HCT116 (cell line): Measurements from ENCODE around the gene BNC2. TPM values are rescaled to one million over a fixed set of nuclear protein-coding genes. Genes with fewer than 3 reads are reported as not detected.

Experiments
- ATAC-seq: fragments of 200-7000 bp; cut with Tn5 transposase; 2 replicates; pipeline ENCODE4 v1.9.1; 2020; ENCODE audit warnings: mild to moderate bottlenecking, moderate library complexity
- BruUV-seq: library from RNA; stranded (reverse); fragments of 400-500 nt; replicated peaks from 2 replicates; lab custom pipeline; 2021; lab: Mats Ljungman, UMichigan
- CTCF ChIA-PET: fragments of 300-600 bp; sonication (Branson Sonifier 250); formaldehyde crosslinking; loops from one replicate; lab custom pipeline; 2021; ENCODE audit warnings: antibody characterized with exemption; lab: Charles Lee
- POLR2A ChIA-PET: fragments of 300-600, 350-600 bp; sonication (Branson Sonifier 250); formaldehyde crosslinking; loops from one replicate; lab custom pipeline; 2021; ENCODE audit warnings: antibody characterized with exemption; lab: Charles Lee
- RAD21 ChIA-PET, 2 experiments: fragments of 300-600 bp; sonication (Branson Sonifier 250); formaldehyde crosslinking; loops; one replicate each; lab custom pipeline; 2023; ENCODE audit warnings: low total read pairs in 2 of 2; ENCODE audit not compliant: uncharacterized antibody in 2 of 2, unreplicated experiment in 2 of 2, low non-redundant PET in 1 of 2; lab: Charles Lee
- DNase-seq: peaks from one replicate; pipeline ENCODE4 v3.0.0-alpha.2; 2010; ENCODE audit warnings: low read depth, low spot score
- H2AFZ ChIP-seq: fragments of 200-600 bp; shearing (Covaris generic), sonication (generic); 2 replicates; pipeline ENCODE4 v1.6.1; 2017; ENCODE audit warnings: low read depth, mixed run types, mixed read lengths, antibody characterized with exemption, low read length; ENCODE audit not compliant: poor library complexity, severe bottlenecking
- H3K27ac ChIP-seq: 2 replicates; pipeline ENCODE4 v1.5.1; 2012; ENCODE audit warnings: low read depth, low read length
- H3K27me3 ChIP-seq: fragments of 200-600 bp; sonication (generic); 2 replicates; pipeline ENCODE4 v1.6.1; 2016; ENCODE audit warnings: mixed run types, low read length, mixed read lengths; ENCODE audit not compliant: insufficient read depth
- H3K36me3 ChIP-seq, 2 experiments: fragments of 200-500 bp in 1 of 2; fragments of 200-600 bp in 1 of 2; sonication (Bioruptor generic) in 1 of 2; sonication (generic) in 1 of 2; 2 replicates each; pipeline versions ENCODE4 v1.5.1 to v1.6.1; 2014 to 2016; ENCODE audit warnings: low read length in 2 of 2, inconsistent platforms in 1 of 2, mixed read lengths in 1 of 2, mixed run types in 1 of 2; ENCODE audit not compliant: insufficient read depth in 2 of 2, control insufficient read depth in 1 of 2
- H3K4me1 ChIP-seq, 2 experiments: fragments of 200-600 bp in 1 of 2; sonication (generic) in 1 of 2; 2 replicates each; pipeline versions ENCODE4 v1.5.1 to v1.6.1; 2012 to 2017; ENCODE audit warnings: low read length in 2 of 2, inconsistent platforms in 1 of 2, mild to moderate bottlenecking in 1 of 2, mixed read lengths in 1 of 2, mixed run types in 1 of 2, moderate library complexity in 1 of 2; ENCODE audit not compliant: insufficient read depth in 2 of 2, control insufficient read depth in 1 of 2
- H3K4me2 ChIP-seq: fragments of 200-600 bp; sonication (generic); 2 replicates; pipeline ENCODE4 v1.6.1; 2017; ENCODE audit warnings: mixed run types, low read length, mixed read lengths
- H3K4me3 ChIP-seq, 2 experiments: fragments of 200-600 bp in 1 of 2; sonication (generic) in 1 of 2; replicated peaks in 1 of 2; 2 replicates each; pipeline ENCODE4 v1.5.1; 2011 to 2016; ENCODE audit warnings: low read length in 2 of 2, control low read depth in 1 of 2, low read depth in 1 of 2, mild to moderate bottlenecking in 1 of 2, mixed read lengths in 1 of 2, mixed run types in 1 of 2
- H3K79me2 ChIP-seq: fragments of 200-600 bp; sonication (generic); 2 replicates; pipeline ENCODE4 v1.6.1; 2017; ENCODE audit warnings: mild to moderate bottlenecking, mixed run types, low read length, moderate library complexity, mixed read lengths; ENCODE audit not compliant: insufficient read depth
- H3K9ac ChIP-seq: fragments of 200-600 bp; sonication (generic); 2 replicates; pipeline ENCODE4 v1.6.1; 2016; ENCODE audit warnings: low read length, mixed read lengths
- H3K9me2 ChIP-seq: fragments of 200-600 bp; sonication (generic), shearing (Covaris generic); 2 replicates; pipeline ENCODE4 v1.6.1; 2017; ENCODE audit warnings: mixed run types, mild to moderate bottlenecking, moderate library complexity; ENCODE audit not compliant: insufficient read depth
- H3K9me3 ChIP-seq, 2 experiments: fragments of 200-500 bp in 1 of 2; fragments of 200-600 bp in 1 of 2; sonication (Bioruptor generic) in 1 of 2; sonication (generic) in 1 of 2; 2 replicates each; pipeline ENCODE4 v1.6.1; 2014 to 2017; ENCODE audit warnings: low read length in 2 of 2, mixed read lengths in 2 of 2, inconsistent platforms in 1 of 2, low read depth in 1 of 2, mild to moderate bottlenecking in 1 of 2, mixed run types in 1 of 2, moderate library complexity in 1 of 2; ENCODE audit not compliant: control insufficient read depth in 1 of 2, insufficient read depth in 1 of 2
- H4K20me1 ChIP-seq: fragments of 200-600 bp; sonication (generic), shearing (Covaris generic); 2 replicates; pipeline ENCODE4 v1.6.1; 2017; ENCODE audit warnings: mixed run types, mild to moderate bottlenecking, moderate library complexity; ENCODE audit not compliant: insufficient read depth
- CBX3 ChIP-seq: IDR thresholded peaks from 2 replicates; pipeline ENCODE4 v1.6.1; 2012; ENCODE audit warnings: low read depth
- EGR1 ChIP-seq: IDR thresholded peaks from 2 replicates; pipeline ENCODE4 v1.6.1; 2012; ENCODE audit warnings: low read depth
- ELF1 ChIP-seq: IDR thresholded peaks from 2 replicates; pipeline ENCODE4 v1.6.1; 2012; ENCODE audit warnings: low read depth, borderline replicate concordance
- EZH2phosphoT487 ChIP-seq: fragments of 200-600 bp; IDR thresholded peaks from 2 replicates; pipeline ENCODE4 v1.6.1; 2018; ENCODE audit warnings: antibody characterized with exemption, borderline replicate concordance
- POLR2AphosphoS5 ChIP-seq: IDR thresholded peaks from 2 replicates; pipeline ENCODE4 v1.6.1; 2011; ENCODE audit warnings: mild to moderate bottlenecking, low read depth, low read length, moderate library complexity
- RAD21 ChIP-seq: IDR thresholded peaks from 2 replicates; pipeline ENCODE4 v1.6.1; 2012; ENCODE audit warnings: low read depth, mild to moderate bottlenecking
- SIN3A ChIP-seq: IDR thresholded peaks from 2 replicates; pipeline ENCODE4 v1.6.1; 2012; ENCODE audit warnings: low read depth
- SP1 ChIP-seq: IDR thresholded peaks from 2 replicates; pipeline ENCODE4 v1.6.1; 2012; ENCODE audit warnings: low read depth
- TCF7L2 ChIP-seq: IDR thresholded peaks from 2 replicates; pipeline ENCODE4 v1.7.0; 2011; ENCODE audit warnings: borderline replicate concordance, inconsistent platforms; ENCODE audit not compliant: insufficient read depth, insufficient read length; ENCODE audit errors: extremely low read depth
- YY1 ChIP-seq: IDR thresholded peaks from 2 replicates; pipeline ENCODE4 v1.6.1; 2011; ENCODE audit warnings: low read length, low read depth, moderate library complexity, mild to moderate bottlenecking; ENCODE audit not compliant: insufficient replicate concordance; ENCODE audit errors: extremely low read depth
- ZNF274 ChIP-seq: fragments of 200-500 bp; sonication (Bioruptor generic); IDR thresholded peaks from 2 replicates; pipeline ENCODE4 v1.6.1; 2014; ENCODE audit warnings: mild to moderate bottlenecking, low read depth, low read length, inconsistent platforms
- intact Hi-C: fragments of 100-400 bp; cut with micrococcal nuclease; formaldehyde crosslinking; loops from 2 replicates; pipeline ENCODE4 v1.10.0; 2022
- total RNA-seq: library from RNA; stranded (reverse); gene quantifications from one replicate; pipeline ENCODE4 v1.2.1, GENCODE V29; 2021; ENCODE audit not compliant: unreplicated experiment
- TF ChIP-seq, protein P1 (sequence below): IDR thresholded peaks from 2 replicates; pipeline ENCODE4 v1.6.1; 2012; ENCODE audit warnings: low read depth

BNC2 gene
- total RNA-seq, 1 experiment from 2014 or later: 0.37 TPM

DNA sequence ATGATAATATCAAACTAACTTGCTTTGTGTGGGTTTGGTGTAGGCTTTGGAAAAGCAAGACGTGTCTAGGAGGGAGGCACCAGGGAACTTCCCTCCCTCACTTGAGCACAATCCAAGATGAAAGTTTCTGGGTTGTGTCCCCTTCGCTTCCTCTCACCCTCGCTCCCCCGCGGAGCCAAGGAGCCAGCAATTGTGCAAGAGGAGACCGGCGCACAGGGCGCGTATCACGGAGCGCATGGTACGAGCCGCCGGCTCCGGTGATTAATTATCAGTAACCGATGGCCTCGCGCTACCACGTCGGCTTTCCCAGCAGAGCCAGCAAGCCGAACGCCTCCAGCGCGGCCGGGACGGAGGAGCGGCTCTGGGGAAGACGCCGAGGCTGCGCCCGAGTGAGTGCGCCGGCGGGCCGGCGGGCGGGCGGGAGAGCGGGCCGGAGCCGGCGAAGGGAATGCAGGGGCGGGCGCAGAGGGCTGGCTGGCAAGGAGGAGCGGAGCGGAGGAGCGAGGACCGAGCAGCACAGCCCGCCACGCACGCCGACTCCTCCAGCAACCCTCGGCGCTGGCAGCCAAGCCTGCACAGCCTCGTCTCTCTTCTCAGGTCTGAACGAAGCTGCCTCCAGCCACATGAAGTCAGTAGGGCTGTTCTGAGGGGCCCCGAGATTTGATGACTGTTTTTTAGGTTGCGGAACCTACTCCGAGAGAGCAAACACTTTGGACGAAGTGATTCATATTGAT, 143.6 kb downstream of the BNC2 start:
- Histone ChIP-seq H3K9ac (no peak overlapping the region), H4K20me1 (no peaks in the 10 kb centered on the region; the same call in 1 of the 2 replicates), H3K4me3 (no peak overlapping the region), H3K9me3 (no peaks in the 10 kb centered on the region), H3K36me3 (no peaks in the 10 kb centered on the region), H3K4me2 (no peak overlapping the region), H3K27ac (no peak overlapping the region), H3K4me1 (no peaks in the 10 kb centered on the region), H3K79me2 (no peaks in the 10 kb centered on the region), H2AFZ (no peak overlapping the region), H3K9me2 (no peaks in the 10 kb centered on the region), H3K27me3 (no peaks in the 10 kb centered on the region; the same call in 1 of the 2 replicates)
- CTCF ChIA-PET: no interaction called here
- POLR2A ChIA-PET: no interaction called here
- BruUV-seq: no TSS peak
- intact Hi-C loops: no loop called here
- DNase-seq (no peak), ATAC-seq (no peak)
- RAD21 ChIA-PET: no interaction called here
- TF ChIP-seq CBX3: no peak
- TF ChIP-seq SIN3A: no peak
- no peak for TF ChIP-seq YY1
- TF ChIP-seq EGR1: no peak
- no peak for TF ChIP-seq SP1
- TF ChIP-seq RAD21: no peak
- TF ChIP-seq ELF1: no peak
- TF ChIP-seq, protein P1, sequence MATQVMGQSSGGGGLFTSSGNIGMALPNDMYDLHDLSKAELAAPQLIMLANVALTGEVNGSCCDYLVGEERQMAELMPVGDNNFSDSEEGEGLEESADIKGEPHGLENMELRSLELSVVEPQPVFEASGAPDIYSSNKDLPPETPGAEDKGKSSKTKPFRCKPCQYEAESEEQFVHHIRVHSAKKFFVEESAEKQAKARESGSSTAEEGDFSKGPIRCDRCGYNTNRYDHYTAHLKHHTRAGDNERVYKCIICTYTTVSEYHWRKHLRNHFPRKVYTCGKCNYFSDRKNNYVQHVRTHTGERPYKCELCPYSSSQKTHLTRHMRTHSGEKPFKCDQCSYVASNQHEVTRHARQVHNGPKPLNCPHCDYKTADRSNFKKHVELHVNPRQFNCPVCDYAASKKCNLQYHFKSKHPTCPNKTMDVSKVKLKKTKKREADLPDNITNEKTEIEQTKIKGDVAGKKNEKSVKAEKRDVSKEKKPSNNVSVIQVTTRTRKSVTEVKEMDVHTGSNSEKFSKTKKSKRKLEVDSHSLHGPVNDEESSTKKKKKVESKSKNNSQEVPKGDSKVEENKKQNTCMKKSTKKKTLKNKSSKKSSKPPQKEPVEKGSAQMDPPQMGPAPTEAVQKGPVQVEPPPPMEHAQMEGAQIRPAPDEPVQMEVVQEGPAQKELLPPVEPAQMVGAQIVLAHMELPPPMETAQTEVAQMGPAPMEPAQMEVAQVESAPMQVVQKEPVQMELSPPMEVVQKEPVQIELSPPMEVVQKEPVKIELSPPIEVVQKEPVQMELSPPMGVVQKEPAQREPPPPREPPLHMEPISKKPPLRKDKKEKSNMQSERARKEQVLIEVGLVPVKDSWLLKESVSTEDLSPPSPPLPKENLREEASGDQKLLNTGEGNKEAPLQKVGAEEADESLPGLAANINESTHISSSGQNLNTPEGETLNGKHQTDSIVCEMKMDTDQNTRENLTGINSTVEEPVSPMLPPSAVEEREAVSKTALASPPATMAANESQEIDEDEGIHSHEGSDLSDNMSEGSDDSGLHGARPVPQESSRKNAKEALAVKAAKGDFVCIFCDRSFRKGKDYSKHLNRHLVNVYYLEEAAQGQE: no peak
- no peak for TF ChIP-seq ZNF274
- no peak for TF ChIP-seq EZH2phosphoT487
- TF ChIP-seq POLR2AphosphoS5: no peak
- no peak for TF ChIP-seq TCF7L2
